ENCODE results near the gene SYNCRIP. TPM values are rescaled to one million over a fixed set of nuclear protein-coding genes. Genes with fewer than 3 reads are reported as not detected.

The SYNCRIP gene
- total RNA-seq, 1 experiment from 2014 or later, result 103 TPM

DNA sequence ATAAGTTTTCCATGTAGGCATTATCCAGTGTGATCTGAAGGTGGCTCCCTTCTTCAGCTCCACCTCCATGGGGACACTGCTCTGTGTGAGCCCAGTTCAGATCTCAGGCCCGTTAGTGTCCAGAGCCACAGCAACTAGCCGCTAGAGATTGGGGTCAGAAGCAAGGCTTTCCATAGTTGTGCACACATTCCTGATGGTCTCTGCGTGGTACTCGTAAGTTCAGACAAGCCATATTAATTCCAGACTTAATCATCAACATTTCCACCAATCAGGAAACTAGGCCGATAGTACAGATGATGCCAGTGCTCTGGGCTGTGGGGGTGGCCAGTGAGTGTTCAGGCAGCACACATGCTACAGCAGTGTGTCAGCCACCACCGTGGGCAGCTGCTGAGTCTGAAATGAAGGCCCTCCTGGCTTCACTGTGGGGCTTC lies 17.5 kb upstream of the SYNCRIP start:
- no peak overlapping the region for H3K4me2 ChIP-seq
- BruUV-seq (replicated peaks), result no TSS peak
- POLR2A ChIA-PET (ENCODE audit: unreplicated experiment), result no interaction called here

DNA sequence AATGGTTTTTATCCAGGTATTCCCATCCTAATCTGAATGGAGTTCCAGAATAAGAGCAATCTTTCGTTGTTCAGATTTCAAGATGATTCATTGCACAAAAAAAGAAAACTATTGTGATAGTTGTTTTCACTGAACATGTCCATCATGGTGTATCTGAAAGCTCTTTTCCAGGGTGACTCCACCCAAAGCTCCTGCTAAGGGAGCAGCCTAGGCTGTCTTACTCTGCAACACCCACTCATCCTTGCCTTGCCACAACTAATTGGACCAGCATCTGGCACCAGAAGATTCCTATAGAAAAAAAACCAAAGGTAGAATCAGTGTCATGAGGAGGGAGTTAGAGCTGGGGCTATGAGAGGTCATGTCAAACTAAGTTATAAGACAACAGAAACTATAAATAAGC lies 7.9 kb upstream of the SYNCRIP start:
- H3K79me2 ChIP-seq (ENCODE audit: low read depth), result no peaks in the 10 kb centered on the region
- peaks cover under 1% of the 10 kb centered on the region; the same call in 1 of the 2 replicates for H3K4me1 ChIP-seq (replicated peaks; ENCODE audit: insufficient read depth)
- H3K9me3 ChIP-seq (ENCODE audit: insufficient read depth, low read depth), result no peaks in the 10 kb centered on the region
- no peaks in the 10 kb centered on the region for H3F3A ChIP-seq (ENCODE audit: insufficient read depth, low read depth)
- no peaks in the 10 kb centered on the region for H3K36me3 ChIP-seq (ENCODE audit: low read depth)
- no peak overlapping the region for H3K27ac ChIP-seq
- H4K20me1 ChIP-seq (ENCODE audit: insufficient read depth), result no peaks in the 10 kb centered on the region
- no peak overlapping the region for H3K4me3 ChIP-seq
- H2AFZ ChIP-seq, result no peak overlapping the region
- no peak overlapping the region for H3K4me2 ChIP-seq
- DNase-seq, result no peak
- H3K27me3 ChIP-seq (ENCODE audit: insufficient read depth, low read depth), result no peaks in the 10 kb centered on the region
- BruUV-seq (replicated peaks), result no TSS peak
- intact Hi-C loops (cut with micrococcal nuclease; ENCODE audit: unreplicated experiment), result no loop called here
- ChIA-PET CTCF (no interaction called here), POLR2A (ENCODE audit: unreplicated experiment) (no interaction called here)
- H3K9me2 ChIP-seq (ENCODE audit: insufficient read depth), result no peaks in the 10 kb centered on the region
- TF ChIP-seq, protein P1, sequence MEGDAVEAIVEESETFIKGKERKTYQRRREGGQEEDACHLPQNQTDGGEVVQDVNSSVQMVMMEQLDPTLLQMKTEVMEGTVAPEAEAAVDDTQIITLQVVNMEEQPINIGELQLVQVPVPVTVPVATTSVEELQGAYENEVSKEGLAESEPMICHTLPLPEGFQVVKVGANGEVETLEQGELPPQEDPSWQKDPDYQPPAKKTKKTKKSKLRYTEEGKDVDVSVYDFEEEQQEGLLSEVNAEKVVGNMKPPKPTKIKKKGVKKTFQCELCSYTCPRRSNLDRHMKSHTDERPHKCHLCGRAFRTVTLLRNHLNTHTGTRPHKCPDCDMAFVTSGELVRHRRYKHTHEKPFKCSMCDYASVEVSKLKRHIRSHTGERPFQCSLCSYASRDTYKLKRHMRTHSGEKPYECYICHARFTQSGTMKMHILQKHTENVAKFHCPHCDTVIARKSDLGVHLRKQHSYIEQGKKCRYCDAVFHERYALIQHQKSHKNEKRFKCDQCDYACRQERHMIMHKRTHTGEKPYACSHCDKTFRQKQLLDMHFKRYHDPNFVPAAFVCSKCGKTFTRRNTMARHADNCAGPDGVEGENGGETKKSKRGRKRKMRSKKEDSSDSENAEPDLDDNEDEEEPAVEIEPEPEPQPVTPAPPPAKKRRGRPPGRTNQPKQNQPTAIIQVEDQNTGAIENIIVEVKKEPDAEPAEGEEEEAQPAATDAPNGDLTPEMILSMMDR (conservative IDR thresholded peaks at IDR 0.05), result no peak
- TF ChIP-seq EZH2 (IDR thresholded peaks at IDR 0.05; ENCODE audit: low read depth), result no peak

More for the DNA sequence above, 17.5 kb upstream of the SYNCRIP start:
- Histone ChIP-seq H3K4me1 (replicated peaks; ENCODE audit: insufficient read depth) (no peaks in the 10 kb centered on the region), H3K9me3 (ENCODE audit: insufficient read depth, low read depth) (no peaks in the 10 kb centered on the region), H3K27me3 (ENCODE audit: insufficient read depth, low read depth) (no peaks in the 10 kb centered on the region), H3K4me3 (no peak overlapping the region), H3K79me2 (ENCODE audit: low read depth) (no peaks in the 10 kb centered on the region), H4K20me1 (ENCODE audit: insufficient read depth) (no peaks in the 10 kb centered on the region), H3K36me3 (ENCODE audit: low read depth) (no peaks in the 10 kb centered on the region), H2AFZ (no peak overlapping the region), H3K27ac (no peak overlapping the region), H3F3A (ENCODE audit: insufficient read depth, low read depth) (no peaks in the 10 kb centered on the region), H3K9me2 (ENCODE audit: insufficient read depth) (no peaks in the 10 kb centered on the region)
- CTCF ChIA-PET, result no interaction called here
- no peak for DNase-seq
- intact Hi-C loops (cut with micrococcal nuclease; ENCODE audit: unreplicated experiment), result no loop called here
- TF ChIP-seq EZH2 (IDR thresholded peaks at IDR 0.05; ENCODE audit: low read depth), result no peak
- TF ChIP-seq, protein P1 (conservative IDR thresholded peaks at IDR 0.05), result no peak

DNA sequence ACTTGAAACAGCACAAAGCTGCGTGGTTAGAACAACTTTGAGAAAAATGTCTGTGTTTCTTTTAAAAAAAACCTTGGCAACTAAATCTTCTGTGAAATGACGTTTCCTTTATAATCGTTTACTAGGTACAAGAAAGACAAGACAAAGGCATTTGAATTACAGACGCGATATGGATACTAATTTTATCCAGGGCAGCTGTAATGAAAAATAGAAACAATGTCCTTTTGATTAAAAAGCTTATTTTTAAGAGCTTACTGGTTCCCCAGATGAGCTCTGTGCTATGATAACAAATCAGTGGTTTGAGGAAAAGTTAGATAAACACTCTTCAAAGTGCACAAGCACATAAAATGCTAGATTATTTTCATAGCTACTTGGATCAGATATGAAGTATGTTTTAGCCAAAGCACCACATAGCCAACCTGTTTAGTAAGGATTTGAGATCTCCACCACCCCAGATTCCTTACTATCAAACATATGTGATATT lies 1.6 kb upstream of the SYNCRIP start:
- H3K4me2 ChIP-seq, result peak overlapping the region; percentile 97
- H3K27ac ChIP-seq, result peak overlapping the region; percentile 99
- H4K20me1 ChIP-seq (ENCODE audit: insufficient read depth), result peaks cover 24% of the 10 kb centered on the region
- BruUV-seq (replicated peaks), result no TSS peak
- H3K36me3 ChIP-seq (ENCODE audit: low read depth), result peaks cover 18% of the 10 kb centered on the region
- intact Hi-C loops (cut with micrococcal nuclease; ENCODE audit: unreplicated experiment), result loop anchor here (5.0 kb wide), 1 partner anchor 152 kb away; no protein-coding TSS in a partner anchor
- DNase-seq, result no peak
- peak overlapping the region; percentile 91 for H3K4me3 ChIP-seq
- H3K9me3 ChIP-seq (ENCODE audit: insufficient read depth, low read depth), result no peaks in the 10 kb centered on the region
- H3K4me1 ChIP-seq (replicated peaks; ENCODE audit: insufficient read depth), result peaks cover 27% of the 10 kb centered on the region
- H3F3A ChIP-seq (ENCODE audit: insufficient read depth, low read depth), result peaks cover 12% of the 10 kb centered on the region; the same call in 1 of the 2 replicates
- no peaks in the 10 kb centered on the region for H3K9me2 ChIP-seq (ENCODE audit: insufficient read depth)
- ChIA-PET CTCF (interaction anchor here (0.6 to 0.7 kb wide), 2 partner anchors 15 to 1072 kb away, joined by 4 to 21 read pairs; no protein-coding TSS in a partner anchor), POLR2A (ENCODE audit: unreplicated experiment) (interaction anchor here (0.6 to 2.1 kb wide), 6 partner anchors 25 to 314 kb away, joined by 3 to 27 read pairs (median 7); no protein-coding TSS in a partner anchor)
- TF ChIP-seq EZH2 (IDR thresholded peaks at IDR 0.05; ENCODE audit: low read depth), result no peak
- TF ChIP-seq, protein P1 (conservative IDR thresholded peaks at IDR 0.05), result no peak
- H3K79me2 ChIP-seq (ENCODE audit: low read depth), result peaks cover 34% of the 10 kb centered on the region
- H2AFZ ChIP-seq, result peak overlapping the region; percentile 88
- H3K27me3 ChIP-seq (ENCODE audit: insufficient read depth, low read depth), result no peaks in the 10 kb centered on the region
